HG03521 (cell line): ENCODE measurements around the gene RAB7A.

Experiments
- ATAC-seq: cut with Tn5 transposase; IDR thresholded peaks from one replicate; pipeline ENCODE4 v1.9.1; 2021; ENCODE audit warnings: mild to moderate bottlenecking, moderate library complexity; ENCODE audit not compliant: unreplicated experiment

RAB7A gene

GRCh38 chr3:128787256-128788253 is 61.6 kb downstream of the RAB7A start:
- ATAC-seq = no peak

GRCh38 chr3:128788268-128788869 is 62.4 kb downstream of the RAB7A start:
- ATAC-seq = no peak

- ATAC-seq = no peak
Observed at GRCh38 chr3:128794067-128794768, 68.2 kb downstream of the RAB7A start.

GRCh38 chr3:128794770-128795649 is 69.0 kb downstream of the RAB7A start:
- ATAC-seq = peak; percentile 53

GRCh38 chr3:128799653-128800052 is 73.7 kb downstream of the RAB7A start:
- ATAC-seq = no peak

GRCh38 chr3:128800241-128801187 is 74.5 kb downstream of the RAB7A start:
- no peak for ATAC-seq

GRCh38 chr3:128801779-128802380 is 75.9 kb downstream of the RAB7A start:
- no peak for ATAC-seq

- ATAC-seq = no peak
Observed at GRCh38 chr3:128803307-128803706, 77.3 kb downstream of the RAB7A start.

GRCh38 chr3:128804017-128804810 is 78.2 kb downstream of the RAB7A start:
- ATAC-seq = peak; percentile 81

GRCh38 chr3:128804811-128805155 is 78.8 kb downstream of the RAB7A start:
- no peak for ATAC-seq

GRCh38 chr3:128805772-128806171 is 79.8 kb downstream of the RAB7A start:
- ATAC-seq = no peak

- no peak for ATAC-seq
Observed at GRCh38 chr3:128806588-128806987, 80.6 kb downstream of the RAB7A start.

GRCh38 chr3:128807186-128807830 is 81.3 kb downstream of the RAB7A start:
- no peak for ATAC-seq

GRCh38 chr3:128808672-128809071 is 82.7 kb downstream of the RAB7A start:
- no peak for ATAC-seq

GRCh38 chr3:128813097-128813496 is 87.1 kb downstream of the RAB7A start:
- ATAC-seq = no peak

GRCh38 chr3:128814060-128814459 is 88.1 kb downstream of the RAB7A start:
- ATAC-seq = no peak

- no peak for ATAC-seq
Observed at GRCh38 chr3:128814519-128815317, 88.7 kb downstream of the RAB7A start.
